Kasumi-1 (cell line): Measurements from ENCODE around the gene WDPCP.
"Not testable (repeated sequence)": the region's sequence is repeated elsewhere in the genome, so short reads cannot be mapped to it uniquely, and the experiment has no call there.

ENCODE experiments used
- DNase-seq, 2 experiments: peaks; one replicate each; lab custom pipeline; 2025; lab: John Stamatoyannopoulos, UW

WDPCP gene

DNA sequence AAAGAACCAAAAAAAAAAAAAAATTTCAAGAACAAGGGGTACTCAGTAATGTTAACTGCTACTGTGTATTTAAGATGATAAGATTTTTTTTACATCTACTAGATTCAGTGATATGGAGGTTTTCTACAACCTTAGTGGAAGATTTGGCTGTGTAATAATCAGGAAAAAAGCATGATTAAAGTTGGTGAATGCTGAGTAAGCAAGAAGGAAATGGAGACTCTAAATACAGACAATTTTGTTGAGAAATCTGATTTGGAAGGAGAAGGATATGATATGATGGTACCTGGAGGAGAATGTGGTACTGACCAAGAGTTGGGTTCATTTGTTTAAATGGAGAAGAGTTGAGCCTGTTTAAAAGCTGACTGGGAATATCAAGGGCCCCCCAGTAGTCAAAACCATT is 125.1 kb downstream of the WDPCP start:
- no peak for DNase-seq

- DNase-seq: no peak
Measured at GRCh38 chr2:63446658-63447057, 141.6 kb downstream of the WDPCP start.

DNA sequence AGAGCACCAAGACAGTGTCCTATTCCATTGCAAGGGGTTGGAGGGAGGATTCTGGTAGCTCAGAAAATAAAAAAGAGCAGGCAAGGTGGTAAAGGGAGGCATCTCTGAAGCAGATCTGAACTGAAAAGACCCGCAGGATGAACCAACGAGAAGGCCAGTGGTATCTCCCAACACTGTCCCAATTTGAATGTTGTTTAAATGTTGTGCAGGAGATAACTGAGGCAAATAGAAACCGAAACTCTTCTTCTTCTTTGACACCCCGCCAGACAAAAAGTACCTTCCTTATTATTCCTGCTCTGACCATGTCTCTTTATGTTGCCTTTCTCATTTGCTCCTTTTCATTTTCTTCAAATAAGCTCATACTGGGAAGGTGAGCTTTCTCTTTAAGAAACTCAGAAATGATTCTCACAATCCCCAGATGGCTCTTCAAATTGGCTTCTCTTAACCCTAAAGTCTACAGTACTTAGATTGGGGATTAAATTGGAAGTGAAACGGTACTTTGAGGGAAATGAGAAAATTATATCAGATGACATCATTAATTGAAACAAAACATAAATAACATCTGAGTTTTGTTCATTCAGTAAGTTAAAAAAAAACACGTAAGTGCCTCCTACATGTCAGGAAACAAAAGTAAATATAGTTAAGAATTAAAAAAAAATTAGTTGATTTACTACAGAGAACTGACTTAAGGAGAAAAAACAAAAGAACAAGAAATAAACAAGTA is 143.6 kb downstream of the WDPCP start:
- DNase-seq: no peak

DNA sequence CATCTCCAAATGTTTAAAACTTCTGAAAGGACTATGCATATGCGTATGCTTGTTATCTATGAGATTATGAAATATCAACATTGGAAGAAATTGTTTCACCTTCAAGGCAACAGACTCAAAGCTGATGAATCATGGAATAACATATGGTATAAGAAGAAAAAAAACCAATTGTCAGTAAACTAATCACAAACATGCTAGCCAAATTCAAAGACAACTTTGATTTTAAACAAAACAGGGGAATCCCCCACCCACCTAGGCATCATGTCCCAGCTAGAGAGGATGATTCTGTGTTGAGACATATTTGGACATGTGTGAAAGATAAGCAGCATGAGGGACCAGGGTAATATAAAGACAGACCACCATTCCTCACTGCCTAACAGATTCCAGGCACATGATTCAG is 147.7 kb downstream of the WDPCP start:
- DNase-seq: no peak

DNA sequence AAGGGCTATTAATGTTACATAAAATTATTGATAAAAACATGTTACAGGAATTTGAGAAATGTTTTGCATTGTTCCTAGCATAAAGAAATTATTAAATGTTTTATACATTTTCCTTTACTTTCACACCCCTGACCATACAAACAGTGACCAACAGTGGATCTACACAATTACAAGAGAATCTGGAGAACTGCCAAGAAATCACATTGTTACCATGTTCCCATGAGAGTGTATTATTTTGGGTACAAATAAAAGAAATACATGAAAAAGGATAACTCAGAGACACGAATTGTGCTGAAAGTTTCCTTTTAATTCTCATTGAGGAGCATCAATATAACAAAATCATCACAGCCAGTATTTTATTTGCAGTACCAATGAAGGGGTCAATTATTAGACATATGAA is 150.1 kb downstream of the WDPCP start:
- DNase-seq: no peak

DNA sequence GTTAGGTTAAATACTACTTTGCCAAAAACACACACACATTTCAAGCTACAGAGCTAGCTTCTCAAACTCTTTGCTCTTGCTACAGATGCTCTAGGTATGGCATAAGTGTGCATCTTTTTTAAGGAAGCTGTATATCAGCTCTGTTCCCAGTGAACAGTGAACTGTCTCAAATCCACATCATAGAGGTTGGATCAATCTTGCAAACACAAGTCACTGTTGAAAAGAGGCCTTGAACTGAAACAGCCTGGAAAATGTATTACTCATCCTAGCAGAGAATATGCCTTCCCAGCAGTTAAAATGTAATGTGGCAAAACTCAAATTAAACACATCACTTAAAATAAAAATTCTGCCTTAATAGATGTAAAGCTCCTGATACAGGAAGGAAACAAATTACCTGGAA is 151.8 kb downstream of the WDPCP start:
- DNase-seq: no peak

- no peak for DNase-seq
Measured at GRCh38 chr2:63435070-63435469, 153.2 kb downstream of the WDPCP start.

DNA sequence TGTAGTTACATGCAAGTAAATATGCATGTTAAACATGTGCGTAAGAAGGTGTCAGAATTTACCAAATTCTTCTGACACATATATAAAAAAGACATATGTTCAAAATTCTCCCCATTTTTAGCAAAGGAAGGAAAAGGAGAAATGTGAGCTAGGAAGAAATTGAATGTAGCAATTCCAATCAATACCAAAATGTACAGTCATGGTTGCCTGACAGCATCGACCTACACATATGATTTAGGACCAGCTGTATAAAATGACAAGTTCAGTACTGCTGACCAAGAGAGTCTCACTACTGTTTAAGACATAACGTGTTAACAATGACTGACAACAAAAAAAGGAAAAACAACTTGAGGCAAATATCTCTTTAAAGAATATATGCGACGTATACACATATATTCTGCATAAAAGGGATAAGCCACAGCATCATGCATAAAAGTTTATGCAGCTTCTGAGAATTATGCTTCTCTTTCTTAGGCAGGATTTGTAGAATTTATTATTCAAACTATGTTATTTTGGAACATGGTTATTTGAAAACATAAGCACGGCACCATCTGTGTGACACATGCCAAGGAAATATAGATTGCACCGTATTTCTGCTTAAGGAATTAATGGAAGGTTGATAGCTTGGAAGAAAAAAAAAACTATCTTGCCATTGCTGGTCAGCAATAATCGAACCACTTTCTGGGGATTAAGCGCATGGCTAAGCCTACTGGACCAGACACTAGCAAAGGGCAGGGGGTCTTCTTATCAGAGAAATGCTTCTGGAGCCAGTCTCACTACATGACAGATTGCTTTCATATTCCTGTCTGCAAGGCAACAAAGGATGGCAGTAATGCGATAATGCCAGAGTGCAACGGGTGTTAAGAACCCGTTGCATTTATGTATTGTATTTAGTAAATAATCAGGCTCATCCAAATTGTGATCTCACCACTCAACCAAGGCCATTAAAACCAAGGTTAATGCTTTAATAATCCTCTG is 154.0 kb downstream of the WDPCP start:
- DNase-seq: no peak

DNA sequence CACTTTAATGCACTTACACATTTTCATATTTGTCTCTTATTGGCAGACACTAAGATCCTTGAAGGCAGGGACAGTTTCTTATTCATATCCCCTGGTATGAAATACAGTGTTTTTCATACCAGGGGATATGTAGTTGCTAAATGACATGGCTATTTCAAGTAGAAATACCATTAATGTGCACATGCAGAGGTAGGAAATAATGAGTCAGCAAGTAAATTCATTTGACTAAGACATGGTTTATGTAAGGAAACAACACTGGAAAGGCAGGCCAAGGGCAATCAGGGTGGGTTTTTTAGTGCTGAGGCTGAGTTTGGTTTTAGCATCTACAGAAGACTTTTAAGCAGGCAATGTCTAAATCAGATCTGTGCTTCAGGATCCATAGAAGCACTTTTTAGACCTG is 155.9 kb downstream of the WDPCP start:
- DNase-seq: no peak

DNA sequence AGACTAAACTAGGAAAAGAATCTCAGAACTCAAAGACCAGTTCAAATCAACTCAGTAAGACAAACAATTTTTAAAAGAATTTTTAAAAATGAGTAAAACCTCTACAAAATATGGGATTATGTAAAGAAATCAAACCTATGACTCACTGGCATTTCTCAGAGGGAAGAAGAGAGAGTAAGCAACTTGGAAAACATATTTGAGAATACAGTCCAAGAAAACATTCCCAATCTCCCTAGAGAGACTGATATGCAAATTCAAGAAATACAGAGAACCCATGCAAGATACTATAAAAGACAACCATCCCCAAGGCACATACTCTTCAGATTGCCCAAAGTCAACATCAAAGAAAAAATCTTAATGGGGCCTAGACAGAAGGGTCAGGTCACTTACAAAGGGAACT is 162.7 kb downstream of the WDPCP start:
- DNase-seq: no peak

- DNase-seq: no peak
Measured at GRCh38 chr2:63425079-63425416, 163.2 kb downstream of the WDPCP start.

- DNase-seq: peak; percentile 81 to 85
Measured at GRCh38 chr2:63424329-63425078, 163.8 kb downstream of the WDPCP start.

GRCh38 chr2:63422556-63422955 is 165.7 kb downstream of the WDPCP start:
- DNase-seq: no peak

GRCh38 chr2:63408530-63408929 is 179.7 kb downstream of the WDPCP start:
- no peak for DNase-seq

DNA sequence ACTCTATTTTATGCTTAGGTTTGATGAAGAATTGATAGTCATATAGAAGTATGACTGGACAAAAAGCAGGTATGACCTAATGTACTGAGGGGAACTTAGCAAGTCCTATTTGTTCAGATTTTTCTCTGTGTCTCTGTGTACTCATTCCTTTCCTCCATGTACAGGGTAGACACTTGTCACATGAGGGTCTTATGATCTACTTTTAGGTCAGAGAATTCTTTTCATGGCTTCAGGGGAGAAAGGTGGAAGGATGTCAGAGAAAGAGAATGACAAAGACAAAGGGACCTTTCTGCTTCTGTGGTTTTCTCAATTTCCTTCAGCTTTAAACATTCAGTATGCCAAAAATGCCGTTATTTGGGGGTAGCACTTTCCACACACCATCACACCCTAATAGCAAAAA is 181.6 kb downstream of the WDPCP start:
- DNase-seq: no peak

DNA sequence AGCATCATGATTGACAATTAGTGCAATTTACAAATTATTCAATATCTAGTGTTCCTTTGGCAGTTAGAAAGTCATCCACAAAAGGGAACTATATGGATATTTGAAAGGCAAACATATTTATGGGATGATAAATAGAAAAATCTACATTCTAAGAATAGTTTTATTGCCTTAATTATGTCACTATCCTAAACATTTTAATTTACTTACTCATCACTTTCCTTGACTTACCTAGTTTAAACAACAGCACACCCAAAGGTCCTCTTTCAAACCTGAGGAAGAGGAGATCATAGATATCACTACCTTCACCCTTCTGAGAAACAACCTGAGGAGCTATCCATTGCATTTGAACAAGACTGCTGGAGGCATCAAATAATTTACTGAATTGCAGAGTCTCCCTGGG is 184.5 kb downstream of the WDPCP start:
- no peak for DNase-seq

DNA sequence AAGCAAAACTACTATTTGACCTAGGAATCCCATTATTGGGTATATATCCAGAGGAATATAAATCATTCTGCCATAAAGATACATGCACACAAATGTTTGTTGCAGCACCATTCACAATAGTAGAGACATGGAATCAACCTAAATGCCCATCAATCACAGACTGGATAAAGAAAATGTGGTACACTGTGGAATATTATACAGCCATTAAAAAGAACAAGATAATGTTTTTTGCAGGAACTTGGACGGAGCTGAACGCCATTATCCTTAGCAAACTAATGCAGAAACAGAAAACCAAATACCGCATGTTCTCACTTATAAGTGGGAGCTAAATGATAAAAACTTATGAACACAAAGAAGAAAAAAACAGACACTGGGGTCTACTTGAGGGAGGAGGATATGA is 185.4 kb downstream of the WDPCP start:
- not testable (repeated sequence) for DNase-seq

DNA sequence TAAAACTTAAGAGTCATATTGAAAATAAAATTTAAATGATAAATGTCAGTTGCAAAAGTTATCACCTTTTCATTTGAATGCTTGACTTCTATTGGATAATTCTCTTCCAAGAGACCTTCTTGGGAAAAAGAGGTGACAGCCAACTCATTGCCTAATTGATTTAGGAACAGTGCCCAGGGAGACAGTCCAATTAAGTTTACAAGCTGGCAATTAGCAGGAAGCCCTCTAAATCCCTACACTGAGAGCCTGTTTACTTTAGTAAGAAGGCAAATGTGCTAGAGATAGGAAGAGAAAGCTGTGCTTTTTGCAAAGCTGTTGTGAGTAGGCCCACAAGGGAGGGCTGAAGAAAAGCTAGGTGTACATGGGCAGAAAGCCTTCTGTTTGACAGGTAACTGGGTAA is 189.1 kb downstream of the WDPCP start:
- no peak for DNase-seq

DNA sequence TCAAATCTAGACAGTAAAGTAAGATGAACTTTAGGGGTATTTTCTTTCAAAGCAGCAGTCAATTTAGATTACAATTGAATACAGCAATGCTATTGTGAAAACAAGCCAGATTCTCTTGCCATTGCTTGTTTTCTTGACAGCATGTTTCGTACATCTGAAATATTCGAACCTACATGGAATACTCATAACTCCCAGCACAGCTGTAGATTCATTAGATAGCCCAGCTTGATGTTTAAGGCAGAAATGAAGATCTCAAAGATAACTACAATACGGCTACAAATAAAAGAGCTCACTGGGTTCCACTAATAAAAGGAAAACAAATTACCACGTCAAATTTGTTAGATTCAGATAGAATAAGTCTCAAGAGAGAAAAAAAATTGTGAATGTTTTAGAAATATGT is 208.8 kb downstream of the WDPCP start:
- no peak for DNase-seq

DNA sequence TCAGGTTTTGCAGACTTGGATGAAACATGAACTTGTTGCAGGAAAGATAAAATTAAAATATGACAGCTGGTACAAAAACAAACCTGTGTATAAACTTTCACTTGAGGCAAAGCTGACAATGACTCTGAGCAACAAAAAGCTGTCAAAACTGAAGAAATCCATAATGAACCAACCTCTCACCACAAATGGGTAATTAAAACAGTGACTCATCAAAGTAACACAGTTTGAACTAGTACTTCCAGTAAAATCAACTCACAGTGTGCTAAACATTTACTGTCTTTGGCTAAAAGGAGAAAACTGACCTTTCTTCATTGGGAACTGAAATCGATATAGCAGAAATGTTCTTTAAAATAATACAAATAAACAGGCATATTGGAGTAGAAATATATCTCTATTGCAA is 209.7 kb downstream of the WDPCP start:
- DNase-seq: peak in 1 of 2 experiments; percentile 15

DNA sequence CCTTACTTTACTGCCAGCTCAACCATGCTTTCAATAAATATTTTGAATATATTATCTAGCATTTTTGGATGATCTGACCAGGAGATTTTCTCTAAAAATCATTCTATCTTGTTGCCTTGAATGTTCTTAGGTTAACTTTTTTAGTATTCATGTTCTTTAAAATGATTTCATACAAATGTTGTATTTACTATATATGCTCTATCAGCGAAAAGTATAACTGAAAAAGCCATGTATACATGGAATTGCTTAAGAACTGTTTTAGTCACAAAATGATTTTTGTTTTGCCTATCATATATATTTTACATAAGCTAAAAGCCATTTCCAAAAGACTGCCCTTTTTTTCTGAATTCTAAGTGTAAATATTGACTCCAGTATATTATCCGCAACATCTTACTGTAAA is 213.9 kb downstream of the WDPCP start:
- no peak for DNase-seq

DNA sequence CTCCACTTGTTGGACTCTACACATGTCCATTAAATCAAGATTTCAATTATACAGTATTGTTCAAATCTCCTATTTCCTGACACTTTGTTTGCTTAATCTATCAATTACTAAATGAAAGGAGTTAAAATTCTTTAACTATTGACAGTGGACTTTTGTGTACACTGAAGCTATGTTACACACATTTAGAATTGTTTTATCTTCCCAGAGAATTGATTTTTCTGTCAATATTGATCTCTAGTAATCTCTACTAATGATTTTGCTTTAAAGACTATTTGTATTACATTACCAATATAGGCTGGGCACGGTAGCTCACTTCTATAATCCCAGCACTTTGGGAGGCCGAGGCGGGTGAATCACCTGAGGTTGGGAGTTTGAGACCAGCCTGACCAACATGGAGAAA is 215.7 kb downstream of the WDPCP start:
- DNase-seq: no peak

DNA sequence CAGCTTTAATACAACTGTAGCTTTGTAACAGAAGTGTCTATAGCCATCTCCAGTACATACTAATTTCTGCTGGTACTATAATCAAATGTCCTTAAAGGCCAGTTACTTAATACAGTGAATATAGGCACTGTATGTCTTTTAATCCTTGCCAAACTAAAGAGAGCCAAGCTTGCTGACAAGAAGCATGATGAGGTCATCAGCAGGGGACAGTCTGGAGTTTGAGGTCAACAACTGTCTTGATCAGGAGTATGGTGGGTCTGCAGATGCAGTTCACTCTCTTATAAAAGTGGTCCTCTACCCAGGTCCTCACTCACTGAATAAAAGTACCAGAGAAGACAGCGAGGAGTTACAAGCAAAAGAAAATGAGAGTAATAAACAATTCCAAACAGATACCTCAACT is 219.1 kb downstream of the WDPCP start:
- no peak for DNase-seq
